ENCODE data around the gene ACP7. TPM values are rescaled to one million over a fixed set of nuclear protein-coding genes. Genes with fewer than 3 reads are reported as not detected.
"Not testable (repeated sequence)": the region's sequence is repeated elsewhere in the genome, so short reads cannot be mapped to it uniquely, and the experiment has no call there.

Gene ACP7
- total RNA-seq, 1 donor: not detected

DNA sequence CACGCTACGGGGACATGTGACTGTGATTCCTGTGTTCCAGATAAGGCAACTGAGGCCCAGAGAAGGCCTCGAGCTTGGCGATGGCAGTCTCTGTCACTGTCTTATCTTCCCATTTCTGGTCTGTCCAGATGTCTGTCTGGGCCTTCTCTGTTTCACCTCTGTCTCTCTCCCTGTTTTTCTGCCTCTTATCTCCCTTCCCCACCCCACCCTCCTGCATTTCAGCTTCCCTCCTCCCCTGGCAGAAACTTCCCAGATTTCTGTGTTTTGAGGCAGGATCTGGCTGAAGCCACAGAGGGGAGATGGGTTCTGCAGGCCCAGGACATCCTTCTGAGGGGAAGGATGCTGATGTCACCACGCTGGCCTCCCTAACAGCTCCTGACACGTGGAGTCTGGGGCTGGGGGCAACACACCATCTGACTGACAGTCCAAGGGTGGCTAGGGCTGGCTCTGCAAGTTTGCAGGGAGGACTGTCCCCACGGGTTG is 55.8 kb downstream of the ACP7 start:
- H3K4me3 ChIP-seq (ENCODE audit: low read depth, low read length): no peak overlapping the region
- DNase-seq (ENCODE audit: low read depth): no peak
- TF ChIP-seq, protein P1, sequence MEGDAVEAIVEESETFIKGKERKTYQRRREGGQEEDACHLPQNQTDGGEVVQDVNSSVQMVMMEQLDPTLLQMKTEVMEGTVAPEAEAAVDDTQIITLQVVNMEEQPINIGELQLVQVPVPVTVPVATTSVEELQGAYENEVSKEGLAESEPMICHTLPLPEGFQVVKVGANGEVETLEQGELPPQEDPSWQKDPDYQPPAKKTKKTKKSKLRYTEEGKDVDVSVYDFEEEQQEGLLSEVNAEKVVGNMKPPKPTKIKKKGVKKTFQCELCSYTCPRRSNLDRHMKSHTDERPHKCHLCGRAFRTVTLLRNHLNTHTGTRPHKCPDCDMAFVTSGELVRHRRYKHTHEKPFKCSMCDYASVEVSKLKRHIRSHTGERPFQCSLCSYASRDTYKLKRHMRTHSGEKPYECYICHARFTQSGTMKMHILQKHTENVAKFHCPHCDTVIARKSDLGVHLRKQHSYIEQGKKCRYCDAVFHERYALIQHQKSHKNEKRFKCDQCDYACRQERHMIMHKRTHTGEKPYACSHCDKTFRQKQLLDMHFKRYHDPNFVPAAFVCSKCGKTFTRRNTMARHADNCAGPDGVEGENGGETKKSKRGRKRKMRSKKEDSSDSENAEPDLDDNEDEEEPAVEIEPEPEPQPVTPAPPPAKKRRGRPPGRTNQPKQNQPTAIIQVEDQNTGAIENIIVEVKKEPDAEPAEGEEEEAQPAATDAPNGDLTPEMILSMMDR (IDR thresholded peaks at IDR 0.05; ENCODE audit: insufficient read depth, low read depth, low read length): no peak

DNA sequence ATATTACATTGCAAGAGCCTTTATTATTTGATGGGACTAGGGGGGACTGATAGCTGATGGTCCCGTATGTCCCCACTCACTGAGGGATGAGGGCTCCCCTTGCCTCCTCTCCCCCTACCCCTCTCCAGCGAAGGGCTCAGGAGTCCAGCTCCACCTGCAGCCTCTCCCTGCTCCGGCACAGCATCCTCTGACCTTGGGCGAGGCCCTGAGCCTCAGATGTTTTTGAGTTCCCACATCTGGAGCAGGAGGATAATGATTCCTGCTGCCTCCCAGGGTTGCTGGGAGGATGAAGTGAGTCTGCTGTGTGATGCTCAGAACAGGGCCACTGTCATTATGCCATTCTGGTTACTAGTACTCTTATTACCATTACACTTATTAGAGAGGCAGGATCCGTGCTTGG is 56.4 kb downstream of the ACP7 start:
- H3K4me3 ChIP-seq (ENCODE audit: low read depth, low read length): no peak overlapping the region
- no peak for DNase-seq (ENCODE audit: low read depth)
- TF ChIP-seq, protein P1 (IDR thresholded peaks at IDR 0.05; ENCODE audit: insufficient read depth, low read depth, low read length): no peak

GRCh38 chr19:39141929-39142328 is 57.8 kb downstream of the ACP7 start:
- TF ChIP-seq, protein P1 (IDR thresholded peaks at IDR 0.05; ENCODE audit: insufficient read depth, low read depth, low read length): no peak
- no peak overlapping the region for H3K4me3 ChIP-seq (ENCODE audit: low read depth, low read length)
- no peak for DNase-seq (ENCODE audit: low read depth)

DNA sequence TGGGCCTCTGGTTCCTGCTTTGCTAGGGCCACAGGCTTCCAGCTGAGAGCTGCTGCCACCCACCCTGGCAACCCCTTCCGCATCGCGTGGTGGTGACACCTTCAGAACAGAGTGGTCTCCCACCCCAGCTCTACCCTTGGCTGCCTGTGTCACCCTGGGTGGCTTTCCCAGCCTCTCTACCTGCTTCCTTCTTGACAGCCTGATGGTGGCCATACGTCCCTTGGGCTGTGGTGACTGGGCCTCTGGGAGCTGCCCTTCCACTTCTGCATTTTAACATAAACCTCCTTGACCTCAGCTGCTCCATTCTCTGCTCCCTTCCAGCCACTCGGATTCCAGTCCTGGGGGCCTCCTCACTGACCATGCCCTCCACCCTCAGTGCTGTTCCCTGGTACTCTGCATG is 58.5 kb downstream of the ACP7 start:
- TF ChIP-seq, protein P1 (IDR thresholded peaks at IDR 0.05; ENCODE audit: insufficient read depth, low read depth, low read length): no peak
- no peak overlapping the region for H3K4me3 ChIP-seq (ENCODE audit: low read depth, low read length)
- no peak for DNase-seq (ENCODE audit: low read depth)

DNA sequence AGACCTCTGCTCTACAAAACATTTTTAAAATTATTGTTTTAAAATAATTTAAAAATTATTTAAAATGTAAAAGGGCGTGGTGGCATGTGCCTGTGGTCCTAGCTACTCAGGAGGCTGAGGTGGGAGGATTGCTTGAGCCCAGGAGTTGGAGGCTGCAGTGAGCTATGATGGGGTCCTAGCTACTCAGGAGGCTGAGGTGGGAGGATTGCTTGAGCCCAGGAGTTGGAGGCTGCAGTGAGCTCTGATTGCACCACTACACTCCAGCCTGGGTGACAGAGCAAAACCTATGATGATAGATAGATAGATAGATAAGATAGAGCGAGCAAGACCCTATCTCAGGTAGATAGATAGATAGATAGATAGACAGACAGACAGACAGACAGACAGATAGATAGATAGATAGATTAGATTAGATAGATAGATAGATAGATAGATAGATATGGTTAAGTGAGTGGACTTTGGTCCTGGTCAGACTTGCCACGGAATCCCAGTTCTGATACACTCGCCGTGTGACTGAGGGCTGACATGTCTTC is 59.7 kb downstream of the ACP7 start:
- not testable (repeated sequence) for DNase-seq (ENCODE audit: low read depth)

GRCh38 chr19:39144290-39145071 is 60.3 kb downstream of the ACP7 start:
- TF ChIP-seq, protein P1 (IDR thresholded peaks at IDR 0.05; ENCODE audit: insufficient read depth, low read depth, low read length): no peak
- H3K4me3 ChIP-seq (ENCODE audit: low read depth, low read length): no peak overlapping the region
- DNase-seq (ENCODE audit: low read depth): no peak

More for the DNA sequence above, 59.7 kb downstream of the ACP7 start:
- H3K4me3 ChIP-seq (ENCODE audit: low read depth, low read length): not testable (repeated sequence)

GRCh38 chr19:39145180-39145953 is 61.2 kb downstream of the ACP7 start:
- H3K4me3 ChIP-seq (ENCODE audit: low read depth, low read length): no peak overlapping the region
- TF ChIP-seq, protein P1 (IDR thresholded peaks at IDR 0.05; ENCODE audit: insufficient read depth, low read depth, low read length): no peak
- no peak for DNase-seq (ENCODE audit: low read depth)

All from fibroblast of villous mesenchyme (primary cell).